GM15510 (cell line): ENCODE data around the gene ADAMTS8.

ENCODE experiments used
- POLR2A ChIP-seq: IDR thresholded peaks from 3 replicates; pipeline ENCODE4 v1.6.1; 2011; ENCODE audit warnings: borderline replicate concordance; ENCODE audit not compliant: insufficient read length; ENCODE audit errors: extremely low read depth

Gene ADAMTS8

DNA sequence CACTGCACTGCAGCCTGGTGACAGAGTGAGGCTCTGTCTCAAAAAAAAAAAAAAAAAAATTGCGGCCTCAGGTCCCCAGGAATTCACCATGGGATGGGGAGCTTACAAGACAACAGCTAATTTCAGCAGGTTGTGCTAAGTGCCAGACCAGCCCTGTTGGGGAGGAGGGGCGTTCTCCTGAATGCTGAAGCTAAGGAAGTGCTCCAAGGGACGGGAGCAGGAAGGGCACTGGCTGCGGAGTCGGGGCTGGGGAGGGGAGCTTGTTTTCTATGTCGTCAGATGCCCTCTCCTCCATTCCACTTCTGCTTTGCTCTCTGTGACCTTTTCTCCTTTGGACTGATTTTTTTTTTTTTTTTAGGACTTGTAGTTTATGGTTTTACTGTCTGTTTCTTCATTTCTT lies 24.5 kb upstream of the ADAMTS8 start:
- no peak for TF ChIP-seq POLR2A

DNA sequence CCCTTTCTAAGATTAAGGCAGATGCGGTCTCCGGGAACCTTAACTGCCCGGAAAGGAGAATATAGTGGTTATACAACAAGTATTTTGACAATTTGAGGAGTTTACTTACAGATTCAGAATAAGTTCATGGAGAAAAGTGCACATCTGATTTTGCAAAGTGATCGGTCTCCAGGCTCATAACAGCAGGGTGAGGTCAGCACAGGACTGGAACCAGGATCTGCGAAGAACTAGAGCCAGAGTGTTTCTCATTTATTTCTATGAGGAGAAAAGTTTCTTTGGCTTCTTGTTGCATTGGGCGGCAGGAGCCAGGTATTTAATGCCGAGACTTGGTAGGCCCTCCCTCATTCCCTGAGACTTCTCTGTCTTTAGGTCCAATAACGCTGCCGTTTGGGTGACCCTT lies 23.8 kb upstream of the ADAMTS8 start:
- TF ChIP-seq POLR2A, result no peak

DNA sequence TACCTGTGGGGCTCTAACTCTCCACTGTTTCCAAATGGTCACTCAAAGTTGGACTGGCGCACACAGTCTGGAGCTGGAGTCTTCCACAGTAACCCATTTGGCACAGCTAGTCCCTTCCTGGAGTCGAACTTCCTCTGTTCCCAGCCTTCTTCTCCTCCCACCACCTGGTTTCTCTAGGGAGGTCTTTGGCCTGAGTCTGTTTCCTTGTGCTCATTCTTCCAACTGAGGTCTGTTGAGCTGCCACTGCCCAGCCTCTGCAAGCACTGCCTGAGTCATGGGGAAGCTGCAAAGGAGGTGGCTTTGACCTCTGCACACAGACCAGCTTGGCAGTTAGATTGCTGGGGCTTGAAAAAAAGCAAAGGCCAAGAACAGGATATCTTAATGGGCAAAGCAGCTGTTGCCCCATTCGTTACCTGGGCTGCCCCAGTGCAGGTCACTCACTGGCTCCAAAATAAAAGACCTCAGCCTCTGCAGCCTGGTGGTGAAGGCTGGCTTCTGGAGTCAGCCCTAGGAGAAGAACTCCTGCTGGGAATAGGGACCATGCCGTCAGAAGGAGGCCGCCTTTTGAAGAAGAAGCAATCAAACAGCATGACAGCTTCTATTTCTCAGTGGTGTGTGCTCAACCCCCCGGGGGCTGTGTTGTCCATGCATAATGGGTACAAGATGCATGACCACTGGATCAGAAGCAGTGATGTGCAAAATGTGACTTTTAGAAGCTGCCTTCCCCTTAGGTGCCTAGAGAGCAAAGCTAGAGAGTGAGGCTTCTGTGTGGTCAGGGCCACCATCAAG lies 23.0 kb upstream of the ADAMTS8 start:
- TF ChIP-seq POLR2A, result no peak

DNA sequence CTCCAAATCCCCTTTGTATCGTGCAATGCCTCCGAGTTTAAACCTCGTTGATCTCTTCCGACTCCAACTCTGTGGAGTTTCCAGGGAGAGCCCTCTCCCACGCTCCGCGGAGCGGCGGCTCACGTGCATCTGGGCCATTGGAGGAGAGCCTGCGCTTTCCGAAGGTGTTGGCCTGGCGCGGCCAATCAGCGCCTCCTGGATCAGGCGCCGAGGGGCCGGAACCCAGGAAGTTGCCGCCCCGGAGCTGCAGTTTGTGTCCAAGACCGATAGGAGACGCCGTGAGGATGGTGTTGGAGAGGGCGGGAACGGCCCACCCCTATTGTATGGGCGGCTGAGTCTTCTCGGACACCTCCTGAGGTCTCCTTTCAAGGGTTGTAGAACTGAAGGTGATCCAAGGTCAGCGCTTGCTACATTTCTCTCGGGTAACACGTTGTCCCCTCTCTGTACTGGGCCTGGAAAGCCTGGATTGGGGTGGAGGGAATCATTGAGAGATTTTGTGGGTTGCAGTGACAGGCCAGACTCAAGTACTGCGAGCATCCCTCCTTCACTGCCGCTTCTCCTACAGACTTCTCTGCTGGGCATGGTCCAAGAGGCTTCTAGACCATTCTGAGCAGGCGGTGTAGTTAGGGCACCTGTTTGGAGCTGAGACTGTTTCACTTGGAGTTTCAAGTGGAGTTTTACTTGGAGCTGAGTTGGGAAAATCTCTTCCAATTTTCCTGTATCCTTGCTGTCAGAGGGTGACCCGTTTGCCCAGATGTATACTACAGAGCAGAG lies 21.8 kb upstream of the ADAMTS8 start:
- no peak for TF ChIP-seq POLR2A

DNA sequence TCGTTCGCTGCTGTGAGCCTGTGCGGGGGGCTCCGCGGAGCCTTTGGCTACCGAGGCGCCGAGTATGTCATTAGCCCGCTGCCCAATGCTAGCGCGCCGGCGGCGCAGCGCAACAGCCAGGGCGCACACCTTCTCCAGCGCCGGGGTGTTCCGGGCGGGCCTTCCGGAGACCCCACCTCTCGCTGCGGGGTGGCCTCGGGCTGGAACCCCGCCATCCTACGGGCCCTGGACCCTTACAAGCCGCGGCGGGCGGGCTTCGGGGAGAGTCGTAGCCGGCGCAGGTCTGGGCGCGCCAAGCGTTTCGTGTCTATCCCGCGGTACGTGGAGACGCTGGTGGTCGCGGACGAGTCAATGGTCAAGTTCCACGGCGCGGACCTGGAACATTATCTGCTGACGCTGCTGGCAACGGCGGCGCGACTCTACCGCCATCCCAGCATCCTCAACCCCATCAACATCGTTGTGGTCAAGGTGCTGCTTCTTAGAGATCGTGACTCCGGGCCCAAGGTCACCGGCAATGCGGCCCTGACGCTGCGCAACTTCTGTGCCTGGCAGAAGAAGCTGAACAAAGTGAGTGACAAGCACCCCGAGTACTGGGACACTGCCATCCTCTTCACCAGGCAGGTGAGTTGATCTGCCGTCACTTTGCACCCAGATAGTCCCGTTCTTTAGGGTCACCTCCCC lies 21.0 kb upstream of the ADAMTS8 start:
- TF ChIP-seq POLR2A, result no peak

DNA sequence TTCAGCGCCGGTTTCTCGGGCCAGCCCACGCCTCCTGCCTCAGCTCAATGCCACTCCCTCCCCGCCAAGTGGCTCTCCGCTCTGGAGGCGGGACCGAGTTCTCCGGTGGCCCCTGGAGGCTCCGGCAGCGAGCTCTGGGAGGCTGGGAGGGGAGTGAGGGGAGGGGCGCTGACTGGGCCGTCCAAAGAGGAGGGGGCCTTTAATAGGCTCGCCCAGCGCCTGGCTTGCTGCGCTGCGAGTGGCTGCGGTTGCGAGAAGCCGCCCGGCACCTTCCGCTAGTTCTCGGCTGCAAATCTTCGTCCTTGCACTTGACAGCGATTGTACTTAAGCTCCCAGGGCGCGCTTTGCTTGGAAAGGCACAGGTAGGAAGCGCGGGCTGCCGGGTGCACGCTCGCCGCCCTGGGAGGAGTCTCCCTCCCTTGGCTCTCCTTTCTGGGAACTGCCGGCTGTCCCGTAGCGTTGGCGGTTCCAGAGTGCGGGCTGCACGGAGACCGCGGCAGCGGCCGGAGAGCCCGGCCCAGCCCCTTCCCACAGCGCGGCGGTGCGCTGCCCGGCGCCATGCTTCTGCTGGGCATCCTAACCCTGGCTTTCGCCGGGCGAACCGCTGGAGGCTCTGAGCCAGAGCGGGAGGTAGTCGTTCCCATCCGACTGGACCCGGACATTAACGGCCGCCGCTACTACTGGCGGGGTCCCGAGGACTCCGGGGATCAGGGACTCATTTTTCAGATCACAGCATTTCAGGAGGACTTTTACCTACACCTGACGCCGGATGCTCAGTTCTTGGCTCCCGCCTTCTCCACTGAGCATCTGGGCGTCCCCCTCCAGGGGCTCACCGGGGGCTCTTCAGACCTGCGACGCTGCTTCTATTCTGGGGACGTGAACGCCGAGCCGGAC lies 20.3 kb upstream of the ADAMTS8 start, which contains the start of gene ADAMTS15:
TSS of gene ADAMTS15 (plus strand) at position 230 of the 894 bp plus-strand sequence. CDS start at position 559, 329 bp downstream.
- TF ChIP-seq POLR2A, result no peak

DNA sequence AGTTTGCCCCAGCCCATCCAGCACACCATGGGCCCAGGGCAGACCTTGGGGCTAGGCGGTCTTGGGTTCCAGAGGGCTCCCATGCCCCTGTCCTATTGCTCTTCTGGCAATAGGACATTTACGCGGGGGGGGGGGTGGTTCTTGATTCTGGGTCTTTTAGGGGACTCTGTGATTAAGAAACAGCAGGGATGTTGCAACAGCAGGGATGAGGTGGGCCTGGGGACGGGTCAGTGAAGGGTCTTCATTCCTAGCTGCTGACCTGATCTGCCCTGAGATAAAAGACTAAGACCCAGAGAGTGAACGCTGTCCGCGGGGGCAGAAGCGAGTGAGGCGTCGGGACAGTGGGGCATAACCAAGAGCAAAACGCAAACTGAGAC lies 19.6 kb upstream of the ADAMTS8 start:
- no peak for TF ChIP-seq POLR2A

DNA sequence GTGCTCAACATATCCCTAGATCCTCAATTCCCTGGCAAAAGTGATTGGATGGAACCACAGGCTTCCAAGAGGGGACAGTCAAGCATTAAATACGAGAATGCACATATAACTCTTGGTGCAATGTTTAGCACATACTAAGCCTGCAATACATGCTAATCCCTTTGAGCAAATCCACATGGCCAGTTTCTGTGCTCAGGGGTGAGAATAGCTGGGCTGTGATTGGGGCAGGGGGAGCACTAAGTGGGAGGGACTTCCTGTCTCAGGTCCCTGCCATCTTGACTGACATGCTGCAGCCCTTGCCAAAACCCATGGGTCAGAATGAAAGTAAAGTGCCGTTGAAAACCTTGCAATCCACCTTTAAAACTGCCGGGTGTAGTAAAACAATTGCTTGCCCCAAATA lies 17.4 kb upstream of the ADAMTS8 start:
- TF ChIP-seq POLR2A, result no peak

DNA sequence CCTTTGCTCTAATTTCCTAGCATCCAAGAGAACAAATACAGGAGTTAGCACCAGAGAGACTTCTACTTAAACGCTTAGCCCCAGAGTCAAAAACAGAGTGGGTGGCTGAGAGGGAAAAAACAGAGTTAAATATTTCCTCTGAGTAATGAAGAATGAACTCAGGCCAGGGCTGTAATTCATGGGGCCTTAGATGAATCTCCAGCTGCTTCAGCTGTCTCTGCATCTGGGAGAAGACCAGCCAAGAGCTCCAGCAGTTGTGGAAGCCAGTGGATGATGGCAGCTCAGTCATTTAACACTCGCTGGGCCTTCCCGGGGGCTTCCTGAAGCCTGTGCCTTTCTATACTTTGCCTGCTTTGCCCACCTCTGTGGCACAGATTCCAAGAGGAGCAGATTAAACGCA lies 14.3 kb upstream of the ADAMTS8 start:
- no peak for TF ChIP-seq POLR2A

DNA sequence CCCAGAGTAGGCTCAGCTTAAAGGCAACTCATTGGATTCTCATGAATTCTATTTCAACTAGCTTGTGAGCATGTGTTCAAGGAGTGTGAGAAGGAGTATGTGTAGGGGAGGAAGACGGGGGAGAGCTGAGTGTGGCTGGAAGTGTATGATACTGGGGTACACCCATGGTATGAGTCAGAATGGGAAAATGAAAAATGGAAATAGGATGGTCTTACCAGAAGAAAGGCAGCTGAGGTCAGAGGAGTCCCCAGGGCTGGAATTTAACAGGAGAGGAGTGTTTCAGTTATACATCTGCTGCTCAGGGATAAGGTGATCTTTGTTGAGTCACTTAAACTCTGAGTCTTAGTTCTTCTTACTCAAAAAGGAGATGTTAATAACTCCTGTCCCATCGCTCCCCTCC lies 13.3 kb upstream of the ADAMTS8 start:
- TF ChIP-seq POLR2A, result no peak

DNA sequence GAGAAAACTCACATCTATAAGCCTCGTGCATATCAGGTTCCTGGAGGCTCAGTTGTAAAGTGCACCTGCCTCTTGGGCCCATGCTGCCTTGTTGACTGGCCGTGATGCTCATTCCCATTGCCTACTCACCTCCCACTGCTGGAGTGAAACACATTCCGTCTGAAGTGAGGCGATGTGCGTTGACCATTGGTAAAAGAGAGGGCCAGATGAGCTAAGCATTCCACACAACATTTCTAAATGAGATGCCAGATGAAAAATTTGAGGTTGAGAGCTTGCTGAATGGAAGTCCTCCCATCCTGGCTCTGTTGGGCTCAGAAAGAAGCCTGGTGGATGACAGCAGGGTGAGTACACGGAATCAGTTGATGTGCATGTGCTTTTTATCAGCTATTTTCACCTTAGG lies 11.5 kb upstream of the ADAMTS8 start:
- no peak for TF ChIP-seq POLR2A

DNA sequence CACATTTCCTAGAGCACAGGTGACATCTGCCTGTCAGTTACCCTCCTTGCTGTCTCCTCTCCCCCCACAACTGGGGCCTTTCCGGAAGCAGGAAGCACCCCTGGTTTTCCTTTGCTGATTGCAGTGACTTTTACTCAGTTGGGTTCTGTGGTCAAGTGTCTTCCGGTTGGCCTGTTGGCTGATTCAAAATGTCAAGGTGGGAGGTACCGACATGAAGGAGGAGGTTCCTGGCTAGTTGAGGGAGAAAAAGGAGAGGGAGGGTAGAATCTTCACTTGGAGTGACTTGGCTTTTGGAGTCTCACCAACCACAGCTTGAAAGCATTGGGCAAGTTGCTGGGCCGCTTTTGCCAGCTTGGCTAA lies 10.7 kb upstream of the ADAMTS8 start:
- no peak for TF ChIP-seq POLR2A

DNA sequence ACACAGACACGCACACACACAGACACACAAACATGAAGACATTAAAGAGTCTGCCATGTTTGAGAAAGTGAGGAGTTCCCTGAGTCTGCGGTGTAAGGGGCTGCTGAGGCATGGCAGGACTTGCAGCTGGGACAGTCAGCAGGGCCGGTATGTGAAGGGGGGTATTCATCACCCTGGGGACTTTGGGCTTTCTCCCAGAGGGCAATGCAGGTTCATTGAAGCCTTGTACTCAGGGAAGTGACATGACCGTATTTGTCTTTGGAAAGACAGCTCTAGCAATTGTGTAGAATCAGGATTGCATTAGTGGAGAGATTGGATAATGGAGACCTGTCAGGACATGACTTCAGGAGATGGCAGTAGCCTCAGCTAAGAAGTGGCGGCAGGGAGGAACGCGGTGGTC lies 9.4 kb upstream of the ADAMTS8 start:
- TF ChIP-seq POLR2A, result no peak

DNA sequence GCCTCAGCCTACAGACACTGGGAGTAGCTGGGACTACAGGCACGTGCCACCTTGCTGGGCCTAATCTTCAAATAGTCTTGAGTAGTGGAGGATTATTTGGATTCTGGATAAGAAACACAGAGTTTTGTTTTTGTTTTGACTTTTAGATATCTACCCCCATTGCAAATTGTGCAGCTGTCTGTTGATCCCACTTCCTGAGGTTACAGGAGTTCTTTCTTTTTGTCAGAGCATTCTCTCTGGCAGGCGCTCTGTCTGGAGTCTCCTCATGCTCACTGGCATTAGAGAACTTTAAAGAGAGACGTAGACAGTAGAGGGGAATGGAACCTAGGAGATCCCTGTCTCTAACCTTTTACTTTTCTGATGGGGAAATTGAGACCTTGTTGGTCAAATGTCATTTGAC lies 7.8 kb upstream of the ADAMTS8 start:
- no peak for TF ChIP-seq POLR2A
